H1 (cell line): ENCODE measurements around the gene GNG7. TPM values are rescaled to one million over a fixed set of nuclear protein-coding genes. Genes with fewer than 3 reads are reported as not detected.

Experiments used
- CTCF ChIA-PET: fragments of 300-600 bp; sonication (Branson Sonifier 250); formaldehyde crosslinking; loops from one replicate; lab custom pipeline; 2021; ENCODE audit not compliant: partially characterized antibody; lab: Charles Lee
- POLR2A ChIA-PET: fragments of 300-600 bp; sonication (Branson Sonifier 250); formaldehyde crosslinking; loops from one replicate; lab custom pipeline; 2021; ENCODE audit warnings: inconsistent platforms; ENCODE audit not compliant: partially characterized antibody; lab: Charles Lee
- DNase-seq, 2 experiments: peaks; one replicate each; pipeline versions ENCODE4 v3.0.0 to v3.0.0-alpha.2; 2010 to 2022; ENCODE audit warnings: low spot score in 2 of 2, low read depth in 1 of 2, mixed read lengths in 1 of 2
- FAIRE-seq: peaks from 2 replicates; lab custom pipeline; 2011; peaks lifted over from hg19 to GRCh38; lab: Jason Lieb, UNC
- H2AFZ ChIP-seq: 2 replicates; pipeline ENCODE4 v1.8.1; 2012; ENCODE audit warnings: low read length, inconsistent platforms
- H2AK5ac ChIP-seq: 2 replicates; pipeline ENCODE4 v1.6.1; 2013; ENCODE audit warnings: low read depth, low read length
- H2BK120ac ChIP-seq: replicated peaks from 2 replicates; pipeline ENCODE3; 2013; ENCODE audit warnings: low read depth, low read length, inconsistent platforms
- H2BK12ac ChIP-seq: 2 replicates; pipeline ENCODE4 v1.6.1; 2013; ENCODE audit warnings: low read depth, low read length
- H2BK15ac ChIP-seq: 2 replicates; pipeline ENCODE4 v1.6.1; 2013; ENCODE audit warnings: low read length
- H2BK20ac ChIP-seq: 2 replicates; pipeline ENCODE4 v1.6.1; 2013; ENCODE audit warnings: low read length
- H2BK5ac ChIP-seq: 2 replicates; pipeline ENCODE4 v1.6.1; 2013; ENCODE audit warnings: low read depth, low read length
- H3K14ac ChIP-seq: 2 replicates; pipeline ENCODE4 v1.6.1; 2013; ENCODE audit warnings: inconsistent platforms; ENCODE audit not compliant: insufficient read length
- H3K18ac ChIP-seq: 2 replicates; pipeline ENCODE4 v1.6.1; 2013; ENCODE audit warnings: low read length; ENCODE audit errors: extremely low read depth
- H3K23ac ChIP-seq: 2 replicates; pipeline ENCODE4 v1.6.1; 2013; ENCODE audit warnings: inconsistent platforms; ENCODE audit not compliant: insufficient read length
- H3K23me2 ChIP-seq: 2 replicates; pipeline ENCODE4 v1.6.1; 2013; ENCODE audit warnings: low read depth, low read length
- H3K27ac ChIP-seq: 2 replicates; pipeline ENCODE4 v1.6.1; 2011; ENCODE audit warnings: low read depth, low read length, inconsistent platforms
- H3K27me3 ChIP-seq, 4 experiments: replicated peaks in 1 of 4; 1 replicate in 1 of 4; 2 replicates in 3 of 4; pipeline versions ENCODE4 v1.6.1 to v1.8.1; 2011 to 2013; ENCODE audit warnings: low read length in 3 of 4, mild to moderate bottlenecking in 3 of 4, inconsistent platforms in 2 of 4, mixed read lengths in 2 of 4, moderate library complexity in 1 of 4; ENCODE audit not compliant: control insufficient read depth in 3 of 4, insufficient read depth in 3 of 4; ENCODE audit errors: extremely low read depth in 1 of 4
- H3K36me3 ChIP-seq, 4 experiments: 2 replicates each; pipeline versions ENCODE4 v1.6.1 to v1.8.1; 2011 to 2013; ENCODE audit warnings: mild to moderate bottlenecking in 4 of 4, low read length in 3 of 4, moderate library complexity in 2 of 4, control low read depth in 1 of 4, inconsistent platforms in 1 of 4; ENCODE audit not compliant: insufficient read depth in 4 of 4, control insufficient read depth in 2 of 4
- H3K4ac ChIP-seq: replicated peaks from 2 replicates; pipeline ENCODE3; 2013; ENCODE audit warnings: low read length, low read depth, mixed read lengths, inconsistent platforms; ENCODE audit not compliant: insufficient read length
- H3K4me1 ChIP-seq, 4 experiments: replicated peaks in 1 of 4; 1 replicate in 1 of 4; 2 replicates in 3 of 4; pipeline versions ENCODE4 v1.6.1 to v1.8.1; 2011 to 2013; ENCODE audit warnings: low read length in 3 of 4, inconsistent platforms in 2 of 4, mixed read lengths in 1 of 4; ENCODE audit not compliant: insufficient read depth in 4 of 4, control insufficient read depth in 3 of 4
- H3K4me2 ChIP-seq, 2 experiments: 2 replicates each; pipeline versions ENCODE4 v1.6.1 to v1.8.1; 2011 to 2013; ENCODE audit warnings: low read depth in 2 of 2, low read length in 2 of 2, control low read depth in 1 of 2, inconsistent platforms in 1 of 2, mild to moderate bottlenecking in 1 of 2; ENCODE audit not compliant: insufficient read depth in 1 of 2
- H3K4me3 ChIP-seq, 4 experiments: fragments of 200-600, 300-600 bp in 1 of 4; sonication (generic), shearing (Covaris generic), sonication (Bioruptor Twin) in 1 of 4; 2 replicates each; pipeline versions ENCODE4 v1.5.1 to v1.8.1; 2011 to 2016; ENCODE audit warnings: low read length in 4 of 4, low read depth in 3 of 4, control low read depth in 2 of 4, inconsistent platforms in 2 of 4, mild to moderate bottlenecking in 2 of 4, mixed read lengths in 1 of 4, moderate library complexity in 1 of 4; ENCODE audit not compliant: insufficient read depth in 2 of 4; ENCODE audit errors: extremely low read depth in 1 of 4
- H3K56ac ChIP-seq: replicated peaks from 2 replicates; pipeline ENCODE3; 2013; ENCODE audit warnings: low read depth, mild to moderate bottlenecking, mixed read lengths, low read length, inconsistent platforms; ENCODE audit not compliant: insufficient read length
- H3K79me1 ChIP-seq: 2 replicates; pipeline ENCODE4 v1.6.1; 2013; ENCODE audit warnings: low read depth, low read length, control low read depth
- H3K79me2 ChIP-seq, 2 experiments: 2 replicates each; pipeline versions ENCODE4 v1.6.1 to v1.8.1; 2012 to 2013; ENCODE audit warnings: low read length in 2 of 2, mild to moderate bottlenecking in 2 of 2, inconsistent platforms in 1 of 2; ENCODE audit not compliant: insufficient read depth in 2 of 2, control insufficient read depth in 1 of 2
- H3K9ac ChIP-seq, 4 experiments: replicated peaks in 1 of 4; 1 replicate in 1 of 4; 2 replicates in 3 of 4; pipeline versions ENCODE4 v1.6.1 to v1.8.1; 2011 to 2013; ENCODE audit warnings: low read depth in 3 of 4, low read length in 3 of 4, control low read depth in 2 of 4, mild to moderate bottlenecking in 2 of 4, moderate library complexity in 2 of 4, inconsistent platforms in 1 of 4; ENCODE audit errors: extremely low read depth in 1 of 4
- H3K9me3 ChIP-seq, 2 experiments: 2 replicates each; pipeline versions ENCODE4 v1.6.1 to v1.8.1; 2012 to 2013; ENCODE audit warnings: mild to moderate bottlenecking in 2 of 2, moderate library complexity in 2 of 2, control low read depth in 1 of 2, inconsistent platforms in 1 of 2, low read depth in 1 of 2, low read length in 1 of 2, mixed read lengths in 1 of 2; ENCODE audit not compliant: insufficient read depth in 2 of 2
- H4K20me1 ChIP-seq, 2 experiments: replicated peaks in 1 of 2; 2 replicates each; pipeline versions ENCODE3 to v1.8.1; 2011 to 2013; ENCODE audit warnings: inconsistent platforms in 2 of 2, low read length in 2 of 2, mild to moderate bottlenecking in 1 of 2; ENCODE audit not compliant: insufficient read depth in 2 of 2, control insufficient read depth in 1 of 2
- H4K5ac ChIP-seq: 2 replicates; pipeline ENCODE4 v1.6.1; 2013; ENCODE audit warnings: low read length, low read depth, mixed read lengths, inconsistent platforms; ENCODE audit not compliant: insufficient read length
- H4K8ac ChIP-seq: 2 replicates; pipeline ENCODE4 v1.8.0; 2013; ENCODE audit warnings: mild to moderate bottlenecking, moderate library complexity, low read length, inconsistent platforms; ENCODE audit not compliant: insufficient read depth; ENCODE audit errors: extremely low read depth
- H4K91ac ChIP-seq: replicated peaks from 2 replicates; pipeline ENCODE3; 2013; ENCODE audit warnings: low read length, mixed read lengths, inconsistent platforms; ENCODE audit not compliant: insufficient read length
- MAX ChIP-seq: IDR thresholded peaks from 2 replicates; pipeline ENCODE4 v1.6.1; 2012; ENCODE audit warnings: inconsistent platforms
- RAD21 ChIP-seq, 2 experiments: IDR thresholded peaks in 1 of 2; conservative IDR thresholded peaks in 1 of 2; 2 replicates each; pipeline ENCODE4 v1.6.1; 2011; ENCODE audit warnings: low read depth in 2 of 2, low read length in 2 of 2, improper control_type of control experiment in 1 of 2, inconsistent platforms in 1 of 2, mild to moderate bottlenecking in 1 of 2, moderate library complexity in 1 of 2
- WGBS, 2 experiments: shearing (Covaris generic) in 1 of 2; methylation state at CpG; one replicate each; pipeline versions ENCODE4 v1.1.6 to v1.1.7; 2013 to 2015; ENCODE audit warnings: low lambda C conversion rate in 2 of 2, mixed read lengths in 2 of 2, inconsistent platforms in 1 of 2, low coverage in 1 of 2, missing lambda C conversion rate in 1 of 2; ENCODE audit not compliant: insufficient replicate concordance in 2 of 2, insufficient coverage in 1 of 2, insufficient read length in 1 of 2; ENCODE audit errors: extremely low coverage in 1 of 2, missing lambda C conversion rate in 1 of 2; 5-methylcytosine and 5-hydroxymethylcytosine counted together
- polyA plus RNA-seq, 7 experiments: library from polyadenylated mRNA; depleted of rRNA in 3 of 7; stranded (reverse) in 5 of 7; unstranded in 2 of 7; fragments of >200 nt in 5 of 7; fragments of 200-250 nt in 2 of 7; gene quantifications; 1 replicate in 5 of 7; 2 replicates in 1 of 7; 4 replicates in 1 of 7; pipeline versions ENCODE4 v1.2.1 to v1.2.3, GENCODE V29; 2011 to 2013; ENCODE audit warnings: missing spikeins in 2 of 7, mixed read lengths in 2 of 7
- total RNA-seq: library from RNA; stranded (reverse); fragmentation: NEBNext Ultra II Directional; extraction: Animal tissue kit (Norgen Biotek cat#: 25700); gene quantifications from 2 replicates; pipeline ENCODE4 v1.2.1, GENCODE V29; 2021

The GNG7 gene
- total and polyA plus RNA-seq, 2 of the 8 experiments (the other 6 are each of a cell fraction or from before 2014, with no cell fraction given): 2.8 to 7.8 TPM

GRCh38 chr19:2554856-2555255, 147.6 kb downstream of the GNG7 start:
- Histone ChIP-seq H4K91ac (no peak overlapping the region), H3K4me2 (no peak overlapping the region), H2BK15ac (no peak overlapping the region), H3K27ac (no peak overlapping the region), H4K8ac (no peak overlapping the region), H3K27me3 (no peaks in the 10 kb centered on the region), H4K5ac (no peak overlapping the region), H3K4me3 (no peak overlapping the region), H2AFZ (no peak overlapping the region), H3K4me1 (peaks cover 0 to 10% (median under 1%) of the 10 kb centered on the region in 4 experiments; a peak in 1 of 7 replicates), H2BK20ac (no peak overlapping the region), H3K23me2 (no peaks in the 10 kb centered on the region; the same call in 1 of the 2 replicates)
- no peak for DNase-seq
- CTCF ChIA-PET: interaction anchor here (0.7 to 2.8 kb wide), 7 partner anchors 10 to 75 kb away, joined by 3 to 13 read pairs (median 4); no protein-coding TSS in a partner anchor
- TF ChIP-seq RAD21 (IDR thresholded peaks at IDR 0.05 in 1 of 2, conservative IDR thresholded peaks at IDR 0.05 in 1 of 2; ENCODE audit: low read depth in 2 of 2, low read length in 2 of 2): no peak
- no peak for TF ChIP-seq MAX
- TF ChIP-seq, all 59 proteins: peak for 0
- FAIRE-seq: no peak
- no peak overlapping the region for H2BK5ac ChIP-seq
- H3K14ac ChIP-seq: no peak overlapping the region
- no peak overlapping the region for H3K9ac ChIP-seq
- H2BK12ac ChIP-seq: no peak overlapping the region
- POLR2A ChIA-PET: interaction anchor here (0.6 to 1.6 kb wide), 5 partner anchors 8 to 78 kb away, joined by 3 to 9 read pairs (median 4); partner anchors contain the start of gene GADD45B
- 88% methylated on average over 6 of the region's 6 CpGs; no CpG with 5 or more reads in 1 of the 2 experiments for WGBS, 2 experiments
- H2AK5ac ChIP-seq: no peak overlapping the region
- H3K23ac ChIP-seq: no peak overlapping the region
- H3K36me3 ChIP-seq: no peaks in the 10 kb centered on the region
- no peaks in the 10 kb centered on the region for H3K9me3 ChIP-seq
- no peaks in the 10 kb centered on the region for H3K79me2 ChIP-seq
- no peak overlapping the region for H3K4ac ChIP-seq
- no peak overlapping the region for H3K18ac ChIP-seq
- H2BK120ac ChIP-seq: no peak overlapping the region
- H3K79me1 ChIP-seq: no peaks in the 10 kb centered on the region
- peaks cover 0 to 4% of the 10 kb centered on the region in 2 experiments for H4K20me1 ChIP-seq
- H3K56ac ChIP-seq: no peak overlapping the region
